ENCODE measurements around the gene CLIP3.

Gene CLIP3, protein sequence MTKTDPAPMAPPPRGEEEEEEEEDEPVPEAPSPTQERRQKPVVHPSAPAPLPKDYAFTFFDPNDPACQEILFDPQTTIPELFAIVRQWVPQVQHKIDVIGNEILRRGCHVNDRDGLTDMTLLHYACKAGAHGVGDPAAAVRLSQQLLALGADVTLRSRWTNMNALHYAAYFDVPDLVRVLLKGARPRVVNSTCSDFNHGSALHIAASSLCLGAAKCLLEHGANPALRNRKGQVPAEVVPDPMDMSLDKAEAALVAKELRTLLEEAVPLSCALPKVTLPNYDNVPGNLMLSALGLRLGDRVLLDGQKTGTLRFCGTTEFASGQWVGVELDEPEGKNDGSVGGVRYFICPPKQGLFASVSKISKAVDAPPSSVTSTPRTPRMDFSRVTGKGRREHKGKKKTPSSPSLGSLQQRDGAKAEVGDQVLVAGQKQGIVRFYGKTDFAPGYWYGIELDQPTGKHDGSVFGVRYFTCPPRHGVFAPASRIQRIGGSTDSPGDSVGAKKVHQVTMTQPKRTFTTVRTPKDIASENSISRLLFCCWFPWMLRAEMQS

DNA sequence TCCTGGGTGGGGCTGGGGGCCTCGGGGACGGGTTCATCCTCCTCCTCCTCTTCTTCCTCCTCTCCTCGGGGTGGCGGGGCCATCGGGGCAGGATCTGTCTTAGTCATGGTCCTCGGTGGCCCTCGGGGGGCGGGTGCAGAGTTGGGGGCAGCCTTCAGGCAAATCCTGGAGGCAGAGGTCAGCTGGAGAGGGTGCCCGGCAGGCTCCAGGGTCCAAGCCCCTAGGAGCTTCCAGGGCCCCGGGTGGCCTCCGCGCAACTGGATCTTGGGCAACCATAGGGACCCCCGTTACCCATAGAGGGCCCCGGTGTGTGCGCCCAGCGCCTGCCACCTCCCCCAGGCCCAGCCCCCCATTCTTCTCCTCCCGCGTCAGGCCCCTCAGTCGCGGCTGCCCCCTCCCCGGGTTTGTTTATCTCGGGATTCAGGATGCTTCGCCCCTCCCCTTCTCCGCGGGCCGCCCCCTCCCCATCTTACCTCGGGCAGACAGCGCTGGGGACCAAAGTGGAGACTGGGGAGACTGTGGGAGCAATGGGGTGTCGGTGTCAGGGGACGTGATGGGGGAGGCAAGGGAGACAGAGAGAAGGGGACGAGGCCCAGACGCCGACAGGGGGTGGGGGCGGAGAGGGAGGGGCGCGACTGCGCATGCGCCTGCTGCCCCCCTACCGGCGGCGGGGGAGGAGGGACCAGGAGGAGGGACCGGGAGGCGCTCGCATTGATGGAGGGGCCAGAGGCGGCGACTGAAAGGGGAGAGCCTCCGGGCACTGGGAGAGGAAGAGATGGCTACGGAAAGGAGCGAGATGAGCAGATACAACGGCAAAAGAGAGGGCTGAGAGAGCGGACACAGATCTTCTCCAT is at the start of gene CLIP3:
TSS of gene CLIP3 (minus strand) at position 623 of the 854 bp plus-strand sequence. CDS start at position 107, 516 bp downstream.
- no peak for TF ChIP-seq EZH2phosphoT487 (IDR thresholded peaks at IDR 0.05; ENCODE audit: low read depth)
- TF ChIP-seq, protein P1, sequence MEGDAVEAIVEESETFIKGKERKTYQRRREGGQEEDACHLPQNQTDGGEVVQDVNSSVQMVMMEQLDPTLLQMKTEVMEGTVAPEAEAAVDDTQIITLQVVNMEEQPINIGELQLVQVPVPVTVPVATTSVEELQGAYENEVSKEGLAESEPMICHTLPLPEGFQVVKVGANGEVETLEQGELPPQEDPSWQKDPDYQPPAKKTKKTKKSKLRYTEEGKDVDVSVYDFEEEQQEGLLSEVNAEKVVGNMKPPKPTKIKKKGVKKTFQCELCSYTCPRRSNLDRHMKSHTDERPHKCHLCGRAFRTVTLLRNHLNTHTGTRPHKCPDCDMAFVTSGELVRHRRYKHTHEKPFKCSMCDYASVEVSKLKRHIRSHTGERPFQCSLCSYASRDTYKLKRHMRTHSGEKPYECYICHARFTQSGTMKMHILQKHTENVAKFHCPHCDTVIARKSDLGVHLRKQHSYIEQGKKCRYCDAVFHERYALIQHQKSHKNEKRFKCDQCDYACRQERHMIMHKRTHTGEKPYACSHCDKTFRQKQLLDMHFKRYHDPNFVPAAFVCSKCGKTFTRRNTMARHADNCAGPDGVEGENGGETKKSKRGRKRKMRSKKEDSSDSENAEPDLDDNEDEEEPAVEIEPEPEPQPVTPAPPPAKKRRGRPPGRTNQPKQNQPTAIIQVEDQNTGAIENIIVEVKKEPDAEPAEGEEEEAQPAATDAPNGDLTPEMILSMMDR (IDR thresholded peaks at IDR 0.05; ENCODE audit: low read depth, low read length), result no peak
- Histone ChIP-seq H3K4me3 (ENCODE audit: low read length) (no peak within 1 kb of the TSS), H3K27me3 (ENCODE audit: low read depth, low read length) (no peaks in the 10 kb centered on the region), H3K36me3 (replicated peaks; ENCODE audit: low read depth, low read length) (peaks cover 9% of the 10 kb centered on the region), H3K4me2 (ENCODE audit: low read length) (no peak within 1 kb of the TSS), H3K9ac (ENCODE audit: low read length) (no peak within 1 kb of the TSS), H4K20me1 (ENCODE audit: insufficient read depth, low read length) (no peaks in the 10 kb centered on the region), H3K27ac (ENCODE audit: low read length) (no peak within 1 kb of the TSS), H3K4me1 (ENCODE audit: low read length) (no peaks in the 10 kb centered on the region), H3K79me2 (ENCODE audit: low read length) (no peaks in the 10 kb centered on the region), H2AFZ (ENCODE audit: low read depth, low read length) (no peak within 1 kb of the TSS), H3K9me3 (ENCODE audit: insufficient read depth, low read length) (no peaks in the 10 kb centered on the region)

DNA sequence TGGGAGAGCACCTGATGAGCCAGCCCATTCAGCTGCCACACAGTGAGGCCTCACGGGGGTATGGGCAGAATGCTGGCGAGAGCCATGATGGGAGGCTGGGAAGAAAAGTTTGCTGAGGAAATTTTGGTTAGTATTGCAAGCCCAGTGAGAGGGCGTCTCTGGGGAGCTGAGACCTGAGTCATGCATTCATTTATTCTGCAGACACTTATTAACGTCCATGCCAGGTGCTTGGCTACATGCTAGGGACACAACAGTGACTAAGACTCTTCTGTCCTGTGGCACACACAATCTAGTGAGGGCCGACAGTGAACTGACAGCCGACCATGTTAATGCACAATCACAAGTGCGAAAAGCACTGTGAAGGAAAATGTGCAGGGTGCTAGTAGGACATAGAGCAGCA is 49.2 kb upstream of the CLIP3 start:
- Histone ChIP-seq H3K4me3 (ENCODE audit: low read length) (no peak overlapping the region), H3K36me3 (replicated peaks; ENCODE audit: low read depth, low read length) (peaks cover 49% of the 10 kb centered on the region), H3K4me2 (ENCODE audit: low read length) (no peak overlapping the region)

DNA sequence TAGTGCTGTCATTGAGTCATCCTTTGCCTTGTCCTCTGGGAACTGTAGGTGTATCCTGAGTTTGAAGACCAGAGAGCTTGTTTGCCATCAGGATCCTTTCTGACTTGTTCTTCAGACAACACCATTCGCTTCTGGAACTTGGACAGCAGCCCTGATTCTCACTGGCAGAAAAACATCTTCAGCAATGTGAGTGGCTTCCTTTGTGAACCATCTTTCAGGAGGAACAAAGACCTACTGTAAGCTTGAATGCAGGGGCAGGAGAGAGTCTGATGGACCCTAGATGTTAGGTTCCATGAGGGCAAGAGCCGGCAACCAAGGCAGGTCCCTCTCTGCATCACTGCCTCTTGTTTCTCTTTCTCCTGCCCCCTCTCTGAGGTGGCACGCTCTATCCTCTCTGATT is 48.7 kb upstream of the CLIP3 start:
- no peaks in the 10 kb centered on the region for H4K20me1 ChIP-seq (ENCODE audit: insufficient read depth, low read length)
- H3K9me3 ChIP-seq (ENCODE audit: insufficient read depth, low read length), result no peaks in the 10 kb centered on the region
- peaks cover 44% of the 10 kb centered on the region for H3K36me3 ChIP-seq (replicated peaks; ENCODE audit: low read depth, low read length)
- H3K27ac ChIP-seq (ENCODE audit: low read length), result no peak overlapping the region
- H2AFZ ChIP-seq (ENCODE audit: low read depth, low read length), result no peak overlapping the region
- H3K4me2 ChIP-seq (ENCODE audit: low read length), result no peak overlapping the region
- no peaks in the 10 kb centered on the region for H3K4me1 ChIP-seq (ENCODE audit: low read length)
- no peak overlapping the region for H3K9ac ChIP-seq (ENCODE audit: low read length)
- no peaks in the 10 kb centered on the region for H3K27me3 ChIP-seq (ENCODE audit: low read depth, low read length)
- TF ChIP-seq EZH2phosphoT487 (IDR thresholded peaks at IDR 0.05; ENCODE audit: low read depth), result no peak
- TF ChIP-seq, protein P1 (IDR thresholded peaks at IDR 0.05; ENCODE audit: low read depth, low read length), result no peak
- no peak overlapping the region for H3K4me3 ChIP-seq (ENCODE audit: low read length)
- no peaks in the 10 kb centered on the region for H3K79me2 ChIP-seq (ENCODE audit: low read length)

More for the DNA sequence above, 49.2 kb upstream of the CLIP3 start:
- no peaks in the 10 kb centered on the region for H4K20me1 ChIP-seq (ENCODE audit: insufficient read depth, low read length)
- H3K9me3 ChIP-seq (ENCODE audit: insufficient read depth, low read length), result no peaks in the 10 kb centered on the region
- no peaks in the 10 kb centered on the region for H3K79me2 ChIP-seq (ENCODE audit: low read length)
- H3K27ac ChIP-seq (ENCODE audit: low read length), result no peak overlapping the region
- no peak overlapping the region for H2AFZ ChIP-seq (ENCODE audit: low read depth, low read length)
- H3K27me3 ChIP-seq (ENCODE audit: low read depth, low read length), result no peaks in the 10 kb centered on the region
- TF ChIP-seq, protein P1 (IDR thresholded peaks at IDR 0.05; ENCODE audit: low read depth, low read length), result no peak
- TF ChIP-seq EZH2phosphoT487 (IDR thresholded peaks at IDR 0.05; ENCODE audit: low read depth), result no peak
- H3K4me1 ChIP-seq (ENCODE audit: low read length), result no peaks in the 10 kb centered on the region
- H3K9ac ChIP-seq (ENCODE audit: low read length), result no peak overlapping the region

All from OCI-LY3 (cell line).